ENCODE results near the gene NACAD. TPM values are rescaled to one million over a fixed set of nuclear protein-coding genes. Genes with fewer than 3 reads are reported as not detected.

Gene NACAD
- total RNA-seq, 1 experiment from 2014 or later, result 0.90 TPM

- H3K9me3 Mint-ChIP-seq (ENCODE audit: low read depth, unreplicated experiment), result no peaks in the 10 kb centered on the region
- BruUV-seq (replicated peaks), result no TSS peak
- peaks cover 31% of the 10 kb centered on the region for H3K4me1 Mint-ChIP-seq (ENCODE audit: low read depth, unreplicated experiment)
- peaks cover 73% of the 10 kb centered on the region for H3K36me3 Mint-ChIP-seq (ENCODE audit: insufficient read depth, unreplicated experiment)
- H3K27ac Mint-ChIP-seq (ENCODE audit: unreplicated experiment), result no peak overlapping the region
- H3K27me3 Mint-ChIP-seq (ENCODE audit: unreplicated experiment), result peaks cover 5% of the 10 kb centered on the region
- intact Hi-C loops (cut with micrococcal nuclease; ENCODE audit: unreplicated experiment), result no loop called here
- H3K4me3 Mint-ChIP-seq (ENCODE audit: low read depth, unreplicated experiment), result peak overlapping the region; percentile 43
- TF ChIP-seq CTCF (IDR thresholded peaks at IDR 0.05; ENCODE audit: unreplicated experiment), result no peak
- no peak for DNase-seq
- CTCF ChIA-PET, result no interaction called here
Observed at GRCh38 chr7:45108863-45109262, 20.1 kb upstream of the NACAD start.

- H3K27me3 Mint-ChIP-seq (ENCODE audit: unreplicated experiment), result no peaks in the 10 kb centered on the region
- no peak for DNase-seq
- no TSS peak for BruUV-seq (replicated peaks)
Observed at GRCh38 chr7:45107356-45107755, 18.6 kb upstream of the NACAD start.

GRCh38 chr7:45106820-45107219 is 18.1 kb upstream of the NACAD start:
- no peaks in the 10 kb centered on the region for H3K27me3 Mint-ChIP-seq (ENCODE audit: unreplicated experiment)
- peaks cover 76% of the 10 kb centered on the region for H3K36me3 Mint-ChIP-seq (ENCODE audit: insufficient read depth, unreplicated experiment)
- CTCF ChIA-PET, result no interaction called here

More at GRCh38 chr7:45107356-45107755, 18.6 kb upstream of the NACAD start:
- intact Hi-C loops (cut with micrococcal nuclease; ENCODE audit: unreplicated experiment), result no loop called here
- Mint-ChIP-seq H3K4me1 (ENCODE audit: low read depth, unreplicated experiment) (peaks cover 31% of the 10 kb centered on the region), H3K36me3 (ENCODE audit: insufficient read depth, unreplicated experiment) (peaks cover 79% of the 10 kb centered on the region), H3K9me3 (ENCODE audit: low read depth, unreplicated experiment) (no peaks in the 10 kb centered on the region), H3K4me3 (ENCODE audit: low read depth, unreplicated experiment) (peak overlapping the region; percentile 32), H3K27ac (ENCODE audit: unreplicated experiment) (no peak overlapping the region)
- no peak for TF ChIP-seq CTCF (IDR thresholded peaks at IDR 0.05; ENCODE audit: unreplicated experiment)
- CTCF ChIA-PET, result no interaction called here

GRCh38 chr7:45105588-45106188 is 16.9 kb upstream of the NACAD start:
- Mint-ChIP-seq H3K27ac (ENCODE audit: unreplicated experiment) (no peak overlapping the region), H3K4me1 (ENCODE audit: low read depth, unreplicated experiment) (peaks cover 31% of the 10 kb centered on the region), H3K4me3 (ENCODE audit: low read depth, unreplicated experiment) (no peak overlapping the region), H3K27me3 (ENCODE audit: unreplicated experiment) (no peaks in the 10 kb centered on the region), H3K9me3 (ENCODE audit: low read depth, unreplicated experiment) (no peaks in the 10 kb centered on the region), H3K36me3 (ENCODE audit: insufficient read depth, unreplicated experiment) (peaks cover 74% of the 10 kb centered on the region)
- intact Hi-C loops (cut with micrococcal nuclease; ENCODE audit: unreplicated experiment), result no loop called here
- no peak for DNase-seq
- BruUV-seq (replicated peaks), result no TSS peak
- CTCF ChIA-PET, result no interaction called here
- no peak for TF ChIP-seq CTCF (IDR thresholded peaks at IDR 0.05; ENCODE audit: unreplicated experiment)

More at GRCh38 chr7:45106820-45107219, 18.1 kb upstream of the NACAD start:
- Mint-ChIP-seq H3K4me1 (ENCODE audit: low read depth, unreplicated experiment) (peaks cover 31% of the 10 kb centered on the region), H3K27ac (ENCODE audit: unreplicated experiment) (no peak overlapping the region), H3K9me3 (ENCODE audit: low read depth, unreplicated experiment) (no peaks in the 10 kb centered on the region), H3K4me3 (ENCODE audit: low read depth, unreplicated experiment) (no peak overlapping the region)
- intact Hi-C loops (cut with micrococcal nuclease; ENCODE audit: unreplicated experiment), result no loop called here
- no TSS peak for BruUV-seq (replicated peaks)
- TF ChIP-seq CTCF (IDR thresholded peaks at IDR 0.05; ENCODE audit: unreplicated experiment), result no peak
- no peak for DNase-seq
